ENCODE results near the gene DNER.

DNER gene

GRCh38 chr2:229559986-229560385, 154.4 kb downstream of the DNER start:
- DNase-seq (ENCODE audit: low read depth) = no peak
- H3K4me3 ChIP-seq (ENCODE audit: low read depth, low read length) = no peak overlapping the region
- TF ChIP-seq, protein P1, sequence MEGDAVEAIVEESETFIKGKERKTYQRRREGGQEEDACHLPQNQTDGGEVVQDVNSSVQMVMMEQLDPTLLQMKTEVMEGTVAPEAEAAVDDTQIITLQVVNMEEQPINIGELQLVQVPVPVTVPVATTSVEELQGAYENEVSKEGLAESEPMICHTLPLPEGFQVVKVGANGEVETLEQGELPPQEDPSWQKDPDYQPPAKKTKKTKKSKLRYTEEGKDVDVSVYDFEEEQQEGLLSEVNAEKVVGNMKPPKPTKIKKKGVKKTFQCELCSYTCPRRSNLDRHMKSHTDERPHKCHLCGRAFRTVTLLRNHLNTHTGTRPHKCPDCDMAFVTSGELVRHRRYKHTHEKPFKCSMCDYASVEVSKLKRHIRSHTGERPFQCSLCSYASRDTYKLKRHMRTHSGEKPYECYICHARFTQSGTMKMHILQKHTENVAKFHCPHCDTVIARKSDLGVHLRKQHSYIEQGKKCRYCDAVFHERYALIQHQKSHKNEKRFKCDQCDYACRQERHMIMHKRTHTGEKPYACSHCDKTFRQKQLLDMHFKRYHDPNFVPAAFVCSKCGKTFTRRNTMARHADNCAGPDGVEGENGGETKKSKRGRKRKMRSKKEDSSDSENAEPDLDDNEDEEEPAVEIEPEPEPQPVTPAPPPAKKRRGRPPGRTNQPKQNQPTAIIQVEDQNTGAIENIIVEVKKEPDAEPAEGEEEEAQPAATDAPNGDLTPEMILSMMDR (conservative IDR thresholded peaks at IDR 0.05; ENCODE audit: low read depth, low read length) = no peak

- TF ChIP-seq, protein P1 (conservative IDR thresholded peaks at IDR 0.05; ENCODE audit: low read depth, low read length) = no peak
- DNase-seq (ENCODE audit: low read depth) = peak; percentile 28
Observed at GRCh38 chr2:229553091-229553490, 161.3 kb downstream of the DNER start.

DNA sequence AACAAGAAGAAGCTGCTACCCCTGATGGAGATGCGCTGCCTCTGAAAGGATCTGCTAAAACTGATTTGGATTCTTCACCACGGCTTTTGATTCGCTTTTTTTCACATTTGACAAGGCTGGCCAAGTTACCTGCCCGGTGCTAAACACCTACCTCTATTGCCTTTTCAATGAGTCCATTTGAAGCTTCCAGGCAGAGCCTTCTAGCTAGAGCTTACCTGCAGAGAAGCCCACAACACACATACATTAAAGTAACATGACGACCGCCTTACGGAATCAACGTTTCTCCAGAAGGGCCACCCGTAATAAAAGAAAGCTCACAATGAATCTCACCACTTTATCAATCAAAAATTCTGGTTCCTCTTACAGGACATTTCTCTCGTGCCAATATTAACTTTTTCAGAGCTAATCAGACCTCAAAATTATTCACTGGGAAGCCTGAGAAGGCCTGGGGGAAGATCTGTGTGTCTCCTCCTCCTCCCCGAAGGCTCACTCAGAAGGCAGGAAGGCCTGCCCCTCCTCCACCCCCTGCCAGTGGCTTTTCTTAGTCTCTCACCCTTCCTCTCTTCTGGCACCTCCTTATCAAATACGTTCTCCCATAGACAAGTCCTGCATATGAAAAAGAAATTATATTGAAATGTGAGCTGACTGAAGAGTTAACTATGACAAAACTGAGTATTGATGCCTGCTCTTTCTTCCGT, 171.0 kb downstream of the DNER start:
- TF ChIP-seq, protein P1 (conservative IDR thresholded peaks at IDR 0.05; ENCODE audit: low read depth, low read length) = no peak

More at GRCh38 chr2:229553091-229553490, 161.3 kb downstream of the DNER start:
- no peak overlapping the region for H3K4me3 ChIP-seq (ENCODE audit: low read depth, low read length)

GRCh38 chr2:229539628-229540027, 174.7 kb downstream of the DNER start:
- peak; percentile 67 for DNase-seq (ENCODE audit: low read depth)
- H3K4me3 ChIP-seq (ENCODE audit: low read depth, low read length) = no peak overlapping the region
- TF ChIP-seq, protein P1 (conservative IDR thresholded peaks at IDR 0.05; ENCODE audit: low read depth, low read length) = no peak

More for the DNA sequence above, 171.0 kb downstream of the DNER start:
- no peak for DNase-seq (ENCODE audit: low read depth)
- no peak overlapping the region for H3K4me3 ChIP-seq (ENCODE audit: low read depth, low read length)

GRCh38 chr2:229531594-229531993, 182.8 kb downstream of the DNER start:
- DNase-seq (ENCODE audit: low read depth) = no peak
- H3K4me3 ChIP-seq (ENCODE audit: low read depth, low read length) = no peak overlapping the region
- TF ChIP-seq, protein P1 (conservative IDR thresholded peaks at IDR 0.05; ENCODE audit: low read depth, low read length) = no peak

GRCh38 chr2:229530434-229530833, 183.9 kb downstream of the DNER start:
- DNase-seq (ENCODE audit: low read depth) = no peak
- TF ChIP-seq, protein P1 (conservative IDR thresholded peaks at IDR 0.05; ENCODE audit: low read depth, low read length) = no peak
- H3K4me3 ChIP-seq (ENCODE audit: low read depth, low read length) = no peak overlapping the region

DNA sequence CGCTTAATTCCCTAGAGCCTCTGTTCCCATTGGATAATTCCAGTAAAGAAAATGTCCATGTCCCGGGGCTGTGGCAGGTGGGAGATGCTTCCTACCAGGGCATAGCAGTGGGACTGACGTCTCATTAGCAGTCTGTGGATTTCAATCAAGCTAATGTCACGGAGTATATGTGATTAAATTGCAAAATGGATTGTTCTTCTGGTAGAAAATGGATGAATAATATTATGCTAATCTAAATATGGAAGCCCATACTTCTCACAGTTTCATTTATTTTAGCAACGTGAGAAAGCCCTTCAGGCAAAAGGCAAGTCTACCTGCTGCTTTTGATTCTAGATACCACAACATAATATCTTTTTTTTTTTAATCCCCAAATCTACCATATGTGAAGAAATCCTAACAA, 185.5 kb downstream of the DNER start:
- DNase-seq (ENCODE audit: low read depth) = no peak
- TF ChIP-seq, protein P1 (conservative IDR thresholded peaks at IDR 0.05; ENCODE audit: low read depth, low read length) = no peak
- no peak overlapping the region for H3K4me3 ChIP-seq (ENCODE audit: low read depth, low read length)

Data from choroid plexus epithelial cell (primary cell).